Measurements from ENCODE around the gene GPR18.
A peak's percentile ranks its signal among the peaks of the same experiment; 100 is the strongest.

The GPR18 gene

GRCh38 chr13:99258210-99258860 lies at the start of gene GPR18:
GPR18 (minus strand) TSS chr13:99258379; CDS start chr13:99255872, 2,507 bp downstream.
- no peak for DNase-seq

- no peak for DNase-seq
Observed at GRCh38 chr13:99307648-99308339, 49.6 kb upstream of the GPR18 start.

GRCh38 chr13:99307247-99307646 lies 49.1 kb upstream of the GPR18 start, which contains the start of gene GPR183:
GPR183 (minus strand) TSS chr13:99307399; CDS start chr13:99296145, 11,254 bp downstream.
- peak; percentile 44 for DNase-seq

GRCh38 chr13:99305566-99305965 lies 47.4 kb upstream of the GPR18 start:
- no peak for DNase-seq

- no peak for DNase-seq
Observed at GRCh38 chr13:99305158-99305557, 47.0 kb upstream of the GPR18 start.

GRCh38 chr13:99304541-99304940 lies 46.4 kb upstream of the GPR18 start:
- no peak for DNase-seq

GRCh38 chr13:99303863-99304521 lies 45.8 kb upstream of the GPR18 start:
- no peak for DNase-seq

- DNase-seq: no peak
Observed at GRCh38 chr13:99302637-99303505, 44.7 kb upstream of the GPR18 start.

GRCh38 chr13:99301913-99302636 lies 43.9 kb upstream of the GPR18 start:
- DNase-seq: no peak

- no peak for DNase-seq
Observed at GRCh38 chr13:99301056-99301838, 43.1 kb upstream of the GPR18 start.

GRCh38 chr13:99299920-99300341 lies 41.8 kb upstream of the GPR18 start:
- no peak for DNase-seq

- no peak for DNase-seq
Observed at GRCh38 chr13:99299256-99299919, 41.2 kb upstream of the GPR18 start.

GRCh38 chr13:99298056-99298455 lies 39.9 kb upstream of the GPR18 start:
- DNase-seq: no peak

GRCh38 chr13:99297331-99297730 lies 39.2 kb upstream of the GPR18 start:
- DNase-seq: no peak

- no peak for DNase-seq
Observed at GRCh38 chr13:99296398-99296797, 38.2 kb upstream of the GPR18 start.

- no peak for DNase-seq
Observed at GRCh38 chr13:99295488-99296252, 37.5 kb upstream of the GPR18 start.

GRCh38 chr13:99294958-99295357 lies 36.8 kb upstream of the GPR18 start:
- no peak for DNase-seq

- no peak for DNase-seq
Observed at GRCh38 chr13:99294198-99294597, 36.0 kb upstream of the GPR18 start.

GRCh38 chr13:99293178-99293577 lies 35.0 kb upstream of the GPR18 start:
- no peak for DNase-seq

- no peak for DNase-seq
Observed at GRCh38 chr13:99290894-99291293, 32.7 kb upstream of the GPR18 start.

All from KG1 (cell line).